ENCODE results near the gene NBL1. TPM values are rescaled to one million over a fixed set of nuclear protein-coding genes. Genes with fewer than 3 reads are reported as not detected.

NBL1 gene
- total and polyA plus RNA-seq, 7 donors: 64.1 to 394 (median 128) TPM

GRCh38 chr1:19705464-19705863 is 61.4 kb downstream of the NBL1 start:
- intact Hi-C loops (cut with DNase I): loop anchor here (2.0 kb wide), 1 partner anchor 45 kb away; no protein-coding TSS in a partner anchor
- DNase-seq: no peak
- H3K4me3 ChIP-seq: no peak overlapping the region
- no peak for TF ChIP-seq POLR2A (IDR thresholded peaks at IDR 0.05)
- TF ChIP-seq CTCF (IDR thresholded peaks at IDR 0.05): no peak
- no peak for TF ChIP-seq POLR2AphosphoS5 (IDR thresholded peaks at IDR 0.05)
- TF ChIP-seq EP300 (IDR thresholded peaks at IDR 0.05): no peak
- H3K4me1 ChIP-seq: peaks cover 0 to 8% (median 7%) of the 10 kb centered on the region in 4 donors
- WGBS, 2 donors: 85 to 91% methylated on average over 4 of the region's 4 CpGs
- no peak overlapping the region for H3K27ac ChIP-seq
- no peaks in the 10 kb centered on the region for H3K27me3 ChIP-seq
- H3K36me3 ChIP-seq: peaks cover 0 to 22% (median 4%) of the 10 kb centered on the region in 4 donors
- no peaks in the 10 kb centered on the region for H3K9me3 ChIP-seq

- intact Hi-C loops (cut with DNase I): no loop called here
- Histone ChIP-seq H3K27ac (no peak overlapping the region), H3K9me3 (no peaks in the 10 kb centered on the region), H3K36me3 (peaks cover 0 to 20% (median 0%) of the 10 kb centered on the region in 4 donors), H3K4me1 (peaks cover 0 to 8% (median 7%) of the 10 kb centered on the region in 4 donors), H3K4me3 (no peak overlapping the region), H3K27me3 (no peaks in the 10 kb centered on the region)
- 93 to 97% methylated on average over 4 of the region's 4 CpGs for WGBS, 2 donors
- TF ChIP-seq CTCF (IDR thresholded peaks at IDR 0.05) (no peak), POLR2A (IDR thresholded peaks at IDR 0.05) (no peak), EP300 (IDR thresholded peaks at IDR 0.05) (no peak), POLR2AphosphoS5 (IDR thresholded peaks at IDR 0.05) (no peak)
- no peak for DNase-seq
Measured at GRCh38 chr1:19706136-19706535, 62.0 kb downstream of the NBL1 start.

Other genes starting within 250 kb of the NBL1 start
- 100 to 1,000 TPM; 128 to 214 (median 145) TPM for gene CAPZB, start 158.8 kb upstream of the NBL1 start, total RNA-seq
- 100 to 1,000 TPM; 372 to 454 (median 393) TPM for gene CAPZB, start 158.8 kb upstream of the NBL1 start, polyA plus RNA-seq
- gene HTR6, start 20.6 kb downstream of the NBL1 start, total RNA-seq: not detected
- under 1 TPM in 1 of 3 donors, not detected in 2; 0.15 TPM for gene HTR6, start 20.6 kb downstream of the NBL1 start, polyA plus RNA-seq
- 10 to 100 TPM; 16.3 to 24.2 (median 22.0) TPM for gene TMCO4, start 155.6 kb downstream of the NBL1 start, total RNA-seq
- 10 to 100 TPM; 16.4 to 25.1 (median 17.4) TPM for gene TMCO4, start 155.6 kb downstream of the NBL1 start, polyA plus RNA-seq
- gene RNF186, start 171.0 kb downstream of the NBL1 start, total RNA-seq: not detected
- 10 to 100 TPM; 13.8 to 34.3 (median 19.7) TPM for gene RNF186, start 171.0 kb downstream of the NBL1 start, polyA plus RNA-seq
- 1 to 10 TPM; 5.4 to 9.2 (median 7.5) TPM for gene OTUD3, start 238.1 kb downstream of the NBL1 start, total RNA-seq
- gene OTUD3, start 238.1 kb downstream of the NBL1 start, polyA plus RNA-seq: 1 to 10 TPM in 2 of 3 donors, under 1 TPM in 1; 0.60 to 4.3 (median 1.2) TPM